Sigmoid colon (tissue), 7 donors: ENCODE measurements around the gene PELO. TPM values are rescaled to one million over a fixed set of nuclear protein-coding genes. Genes with fewer than 3 reads are reported as not detected.
"Not testable (repeated sequence)": the region's sequence is repeated elsewhere in the genome, so short reads cannot be mapped to it uniquely, and the experiment has no call there.

ENCODE experiments used
- DNase-seq: peaks from one replicate; pipeline ENCODE4 v3.0.0-alpha.2; 2019
- H3K27ac ChIP-seq, 4 donors: fragments of 200-600 bp; sonication (generic); one replicate each; pipeline ENCODE4 v1.5.1; 2016 to 2019; ENCODE audit warnings: mild to moderate bottlenecking in 1 of 4
- H3K27me3 ChIP-seq, 3 donors: fragments of 200-600 bp; sonication (generic); one replicate each; pipeline ENCODE4 v1.5.1; 2019; ENCODE audit warnings: mild to moderate bottlenecking in 1 of 3
- H3K36me3 ChIP-seq, 4 donors: fragments of 200-600 bp; sonication (generic); one replicate each; pipeline ENCODE4 v1.5.1; 2016 to 2019
- H3K4me1 ChIP-seq, 4 donors: fragments of 200-600 bp; sonication (generic); one replicate each; pipeline ENCODE4 v1.5.1; 2017 to 2019
- H3K4me3 ChIP-seq, 4 donors: fragments of 200-600 bp; sonication (generic); one replicate each; pipeline ENCODE4 v1.5.1; 2017 to 2019; ENCODE audit warnings: mild to moderate bottlenecking in 2 of 4, moderate library complexity in 1 of 4
- H3K9me3 ChIP-seq, 4 donors: fragments of 200-600 bp in 3 of 4; sonication (generic) in 3 of 4; one replicate each; pipeline versions ENCODE4 v1.5.1 to v1.6.1; 2013 to 2019
- EP300 ChIP-seq, 4 donors: sonication (generic); formaldehyde crosslinking; IDR thresholded peaks; one replicate each; pipeline ENCODE4 v1.6.1; 2017; ENCODE audit warnings: antibody characterized with exemption in 4 of 4
- POLR2A ChIP-seq, 2 donors: fragments of 450-650 bp; IDR thresholded peaks; one replicate each; pipeline ENCODE4 v1.6.1; 2016; ENCODE audit warnings: antibody characterized with exemption in 2 of 2, mild to moderate bottlenecking in 2 of 2, moderate library complexity in 2 of 2
- POLR2AphosphoS5 ChIP-seq, 4 donors: sonication (generic); formaldehyde crosslinking; IDR thresholded peaks; one replicate each; pipeline ENCODE4 v1.6.1; 2017; ENCODE audit warnings: antibody characterized with exemption in 4 of 4
- WGBS, 2 donors: extraction: QIAGEN DNeasy Blood & Tissue Kit; methylation state at CpG; one replicate each; pipeline ENCODE4 v1.1.7; 2013; 5-methylcytosine and 5-hydroxymethylcytosine counted together
- intact Hi-C: fragments of 100-400 bp; cut with DNase I; formaldehyde crosslinking; loops from one replicate; pipeline ENCODE4 v1.15.1; 2023
- polyA plus RNA-seq, 3 donors: library from polyadenylated mRNA; stranded (reverse); fragments of 200-250 nt; gene quantifications; one replicate each; pipeline ENCODE4 v1.2.3, GENCODE V29; 2013
- total RNA-seq, 4 donors: library from RNA; depleted of rRNA; stranded (reverse); fragments of >200 nt; gene quantifications; one replicate each; pipeline ENCODE4 v1.1.0, GENCODE V29; 2016
- TF ChIP-seq, protein P1 (sequence below), 4 experiments: fragments of 450-650 bp in 3 of 4; fragments of 200-600 bp in 1 of 4; IDR thresholded peaks; one replicate each; pipeline ENCODE4 v1.5.1; 2016 to 2019; ENCODE audit warnings: antibody characterized with exemption in 4 of 4, mild to moderate bottlenecking in 3 of 4, moderate library complexity in 2 of 4
- donor health status: healthy with polysubstance abuse.
- donor health status: Bipolar disorder and iron deficiency.
- donor health status: healthy.

The PELO gene
- total and polyA plus RNA-seq, 7 donors = 3.9 to 60.1 (median 37.1) TPM

DNA sequence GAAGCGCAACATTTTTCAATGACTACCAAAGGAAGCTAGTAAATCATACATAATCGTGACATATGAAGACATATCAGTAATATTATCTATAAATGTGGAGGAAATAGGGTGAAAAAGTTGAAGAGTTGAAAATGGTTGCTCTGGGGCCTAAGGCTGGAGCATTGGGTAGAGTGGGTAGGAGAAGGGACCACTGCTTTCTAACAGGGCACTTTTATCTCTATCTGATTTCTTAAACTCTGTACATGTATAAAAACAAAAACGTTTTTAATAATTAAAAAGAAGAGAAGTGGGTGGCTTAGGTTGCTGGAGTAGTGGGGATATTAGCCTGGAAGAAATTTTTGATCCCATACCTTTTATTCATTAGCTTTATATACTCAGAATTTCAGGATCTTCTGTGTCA, 44.2 kb upstream of the PELO start:
- Histone ChIP-seq H3K9me3 (no peaks in the 10 kb centered on the region), H3K4me1 (peaks cover 0 to 13% (median 2%) of the 10 kb centered on the region in 4 donors), H3K27me3 (no peaks in the 10 kb centered on the region), H3K4me3 (no peak overlapping the region), H3K36me3 (no peaks in the 10 kb centered on the region), H3K27ac (no peak overlapping the region)
- TF ChIP-seq, protein P1, sequence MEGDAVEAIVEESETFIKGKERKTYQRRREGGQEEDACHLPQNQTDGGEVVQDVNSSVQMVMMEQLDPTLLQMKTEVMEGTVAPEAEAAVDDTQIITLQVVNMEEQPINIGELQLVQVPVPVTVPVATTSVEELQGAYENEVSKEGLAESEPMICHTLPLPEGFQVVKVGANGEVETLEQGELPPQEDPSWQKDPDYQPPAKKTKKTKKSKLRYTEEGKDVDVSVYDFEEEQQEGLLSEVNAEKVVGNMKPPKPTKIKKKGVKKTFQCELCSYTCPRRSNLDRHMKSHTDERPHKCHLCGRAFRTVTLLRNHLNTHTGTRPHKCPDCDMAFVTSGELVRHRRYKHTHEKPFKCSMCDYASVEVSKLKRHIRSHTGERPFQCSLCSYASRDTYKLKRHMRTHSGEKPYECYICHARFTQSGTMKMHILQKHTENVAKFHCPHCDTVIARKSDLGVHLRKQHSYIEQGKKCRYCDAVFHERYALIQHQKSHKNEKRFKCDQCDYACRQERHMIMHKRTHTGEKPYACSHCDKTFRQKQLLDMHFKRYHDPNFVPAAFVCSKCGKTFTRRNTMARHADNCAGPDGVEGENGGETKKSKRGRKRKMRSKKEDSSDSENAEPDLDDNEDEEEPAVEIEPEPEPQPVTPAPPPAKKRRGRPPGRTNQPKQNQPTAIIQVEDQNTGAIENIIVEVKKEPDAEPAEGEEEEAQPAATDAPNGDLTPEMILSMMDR (IDR thresholded peaks at IDR 0.05) = no peak
- TF ChIP-seq POLR2AphosphoS5 (IDR thresholded peaks at IDR 0.05) (no peak), POLR2A (IDR thresholded peaks at IDR 0.05) (no peak), EP300 (IDR thresholded peaks at IDR 0.05) (no peak)
- no peak for DNase-seq
- intact Hi-C loops = no loop called here
- WGBS, 2 donors = 74 to 75% methylated on average over 3 of the region's 3 CpGs

- WGBS, 2 donors = 19 to 73% methylated on average over 1 of the region's 1 CpG
- DNase-seq = no peak
- intact Hi-C loops = no loop called here
- Histone ChIP-seq H3K27me3 (no peaks in the 10 kb centered on the region), H3K36me3 (no peaks in the 10 kb centered on the region), H3K27ac (no peak overlapping the region), H3K9me3 (no peaks in the 10 kb centered on the region), H3K4me3 (no peak overlapping the region), H3K4me1 (peaks cover 0 to 13% (median 2%) of the 10 kb centered on the region in 4 donors)
- TF ChIP-seq EP300 (IDR thresholded peaks at IDR 0.05) (no peak), POLR2A (IDR thresholded peaks at IDR 0.05) (no peak), POLR2AphosphoS5 (IDR thresholded peaks at IDR 0.05) (no peak)
- TF ChIP-seq, protein P1 (IDR thresholded peaks at IDR 0.05) = no peak
Observed at GRCh38 chr5:52743970-52744369, 43.7 kb upstream of the PELO start.

DNA sequence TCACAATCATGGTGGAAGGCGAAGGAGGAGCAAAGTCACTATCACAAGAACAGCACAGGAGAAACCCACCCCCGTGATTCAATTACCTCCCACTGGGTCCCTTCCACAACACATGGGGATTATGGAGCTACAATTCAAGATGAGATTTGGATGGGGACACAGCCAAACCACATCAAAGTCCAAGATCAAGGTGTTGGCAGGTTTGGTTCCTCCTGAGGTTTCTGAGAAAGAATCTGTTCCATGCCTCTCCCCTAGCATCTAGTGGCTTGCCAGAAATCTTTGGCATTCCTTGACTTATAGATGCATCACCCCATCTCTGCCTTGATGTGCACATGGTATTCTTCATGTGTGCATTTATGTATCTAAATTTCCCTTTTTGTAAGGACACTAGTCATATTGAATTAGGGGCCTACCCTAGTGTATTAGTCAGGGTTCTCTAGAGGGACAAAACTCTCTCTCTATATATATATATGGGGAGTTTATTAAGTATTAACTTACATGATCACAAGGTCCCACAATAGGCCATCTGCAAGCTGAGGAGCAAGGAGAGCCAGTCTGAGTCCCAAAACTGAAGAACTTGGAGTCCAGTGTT, 42.8 kb upstream of the PELO start:
- H3K9me3 ChIP-seq, DNase-seq, intact Hi-C loops, H3K27ac ChIP-seq, H3K4me3 ChIP-seq, H3K36me3 ChIP-seq, H3K27me3 ChIP-seq: not testable (repeated sequence)
- peaks cover 0 to 13% (median 2%) of the 10 kb centered on the region in 4 donors for H3K4me1 ChIP-seq
- WGBS, 2 donors = 93 to 96% methylated on average over 2 of the region's 2 CpGs

- Histone ChIP-seq H3K27ac (no peak overlapping the region), H3K36me3 (no peaks in the 10 kb centered on the region), H3K9me3 (no peaks in the 10 kb centered on the region), H3K4me1 (peaks cover 0 to 13% (median 2%) of the 10 kb centered on the region in 4 donors), H3K4me3 (no peak overlapping the region), H3K27me3 (no peaks in the 10 kb centered on the region)
- no peak for DNase-seq
- WGBS, 2 donors = 61 to 74% methylated on average over 2 of the region's 2 CpGs
- TF ChIP-seq POLR2A (IDR thresholded peaks at IDR 0.05) (no peak), EP300 (IDR thresholded peaks at IDR 0.05) (no peak), POLR2AphosphoS5 (IDR thresholded peaks at IDR 0.05) (no peak)
- TF ChIP-seq, protein P1 (IDR thresholded peaks at IDR 0.05) = no peak
- intact Hi-C loops = no loop called here
Observed at GRCh38 chr5:52746539-52746938, 41.2 kb upstream of the PELO start.

DNA sequence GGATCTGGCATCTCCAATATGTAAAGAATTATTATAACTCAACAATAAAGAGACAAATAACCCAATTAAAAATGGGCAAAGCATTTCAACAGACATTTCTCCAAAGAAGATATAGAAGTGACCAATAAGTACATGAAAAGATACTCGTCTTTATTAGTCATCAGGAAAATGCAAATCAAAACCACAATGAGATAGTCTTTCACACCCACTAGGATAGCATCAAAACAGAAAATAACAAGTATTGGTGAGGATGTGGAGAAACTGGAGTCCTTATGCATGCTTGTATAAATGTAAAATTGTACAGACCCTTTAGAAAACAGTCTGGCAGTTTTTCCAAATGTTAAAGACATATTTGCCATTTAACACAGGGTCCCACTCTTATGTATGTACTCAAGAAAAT, 39.1 kb upstream of the PELO start:
- intact Hi-C loops = no loop called here
- no peaks in the 10 kb centered on the region for H3K36me3 ChIP-seq
- no peak overlapping the region for H3K4me3 ChIP-seq
- no peak for TF ChIP-seq POLR2AphosphoS5 (IDR thresholded peaks at IDR 0.05)
- no peak for DNase-seq
- no peaks in the 10 kb centered on the region for H3K9me3 ChIP-seq
- peaks cover 0 to 7% (median 2%) of the 10 kb centered on the region in 4 donors for H3K4me1 ChIP-seq
- H3K27me3 ChIP-seq = no peaks in the 10 kb centered on the region
- no peak overlapping the region for H3K27ac ChIP-seq
- 42 to 73% methylated on average over 1 of the region's 1 CpG for WGBS, 2 donors

GRCh38 chr5:52749666-52750065, 38.0 kb upstream of the PELO start:
- H3K4me1 ChIP-seq = no peaks in the 10 kb centered on the region
- intact Hi-C loops = no loop called here
- H3K36me3 ChIP-seq = no peaks in the 10 kb centered on the region
- no peak for DNase-seq
- no peaks in the 10 kb centered on the region for H3K27me3 ChIP-seq
- no peak overlapping the region for H3K27ac ChIP-seq
- H3K9me3 ChIP-seq = no peaks in the 10 kb centered on the region
- no peak overlapping the region for H3K4me3 ChIP-seq
- TF ChIP-seq POLR2AphosphoS5 (IDR thresholded peaks at IDR 0.05) (no peak), POLR2A (IDR thresholded peaks at IDR 0.05) (no peak)
